HCT116 (cell line): ENCODE results near the gene ANKMY2. TPM values are rescaled to one million over a fixed set of nuclear protein-coding genes. Genes with fewer than 3 reads are reported as not detected.

Experiments
- ATAC-seq: fragments of 200-7000 bp; cut with Tn5 transposase; 2 replicates; pipeline ENCODE4 v1.9.1; 2020; ENCODE audit warnings: mild to moderate bottlenecking, moderate library complexity
- BruUV-seq: library from RNA; stranded (reverse); fragments of 400-500 nt; replicated peaks from 2 replicates; lab custom pipeline; 2021; lab: Mats Ljungman, UMichigan
- CTCF ChIA-PET: fragments of 300-600 bp; sonication (Branson Sonifier 250); formaldehyde crosslinking; loops from one replicate; lab custom pipeline; 2021; ENCODE audit warnings: antibody characterized with exemption; lab: Charles Lee
- POLR2A ChIA-PET: fragments of 300-600, 350-600 bp; sonication (Branson Sonifier 250); formaldehyde crosslinking; loops from one replicate; lab custom pipeline; 2021; ENCODE audit warnings: antibody characterized with exemption; lab: Charles Lee
- RAD21 ChIA-PET, 2 experiments: fragments of 300-600 bp; sonication (Branson Sonifier 250); formaldehyde crosslinking; loops; one replicate each; lab custom pipeline; 2023; ENCODE audit warnings: low total read pairs in 2 of 2; ENCODE audit not compliant: uncharacterized antibody in 2 of 2, unreplicated experiment in 2 of 2, low non-redundant PET in 1 of 2; lab: Charles Lee
- DNase-seq: peaks from one replicate; pipeline ENCODE4 v3.0.0-alpha.2; 2010; ENCODE audit warnings: low read depth, low spot score
- H2AFZ ChIP-seq: fragments of 200-600 bp; shearing (Covaris generic), sonication (generic); 2 replicates; pipeline ENCODE4 v1.6.1; 2017; ENCODE audit warnings: low read depth, mixed run types, mixed read lengths, antibody characterized with exemption, low read length; ENCODE audit not compliant: poor library complexity, severe bottlenecking
- H3K27ac ChIP-seq: 2 replicates; pipeline ENCODE4 v1.5.1; 2012; ENCODE audit warnings: low read depth, low read length
- H3K27me3 ChIP-seq: fragments of 200-600 bp; sonication (generic); 2 replicates; pipeline ENCODE4 v1.6.1; 2016; ENCODE audit warnings: mixed run types, low read length, mixed read lengths; ENCODE audit not compliant: insufficient read depth
- H3K36me3 ChIP-seq, 2 experiments: fragments of 200-500 bp in 1 of 2; fragments of 200-600 bp in 1 of 2; sonication (Bioruptor generic) in 1 of 2; sonication (generic) in 1 of 2; 2 replicates each; pipeline versions ENCODE4 v1.5.1 to v1.6.1; 2014 to 2016; ENCODE audit warnings: low read length in 2 of 2, inconsistent platforms in 1 of 2, mixed read lengths in 1 of 2, mixed run types in 1 of 2; ENCODE audit not compliant: insufficient read depth in 2 of 2, control insufficient read depth in 1 of 2
- H3K4me1 ChIP-seq, 2 experiments: fragments of 200-600 bp in 1 of 2; sonication (generic) in 1 of 2; 2 replicates each; pipeline versions ENCODE4 v1.5.1 to v1.6.1; 2012 to 2017; ENCODE audit warnings: low read length in 2 of 2, inconsistent platforms in 1 of 2, mild to moderate bottlenecking in 1 of 2, mixed read lengths in 1 of 2, mixed run types in 1 of 2, moderate library complexity in 1 of 2; ENCODE audit not compliant: insufficient read depth in 2 of 2, control insufficient read depth in 1 of 2
- H3K4me2 ChIP-seq: fragments of 200-600 bp; sonication (generic); 2 replicates; pipeline ENCODE4 v1.6.1; 2017; ENCODE audit warnings: mixed run types, low read length, mixed read lengths
- H3K4me3 ChIP-seq, 2 experiments: fragments of 200-600 bp in 1 of 2; sonication (generic) in 1 of 2; replicated peaks in 1 of 2; 2 replicates each; pipeline ENCODE4 v1.5.1; 2011 to 2016; ENCODE audit warnings: low read length in 2 of 2, control low read depth in 1 of 2, low read depth in 1 of 2, mild to moderate bottlenecking in 1 of 2, mixed read lengths in 1 of 2, mixed run types in 1 of 2
- H3K79me2 ChIP-seq: fragments of 200-600 bp; sonication (generic); 2 replicates; pipeline ENCODE4 v1.6.1; 2017; ENCODE audit warnings: mild to moderate bottlenecking, mixed run types, low read length, moderate library complexity, mixed read lengths; ENCODE audit not compliant: insufficient read depth
- H3K9ac ChIP-seq: fragments of 200-600 bp; sonication (generic); 2 replicates; pipeline ENCODE4 v1.6.1; 2016; ENCODE audit warnings: low read length, mixed read lengths
- H3K9me2 ChIP-seq: fragments of 200-600 bp; sonication (generic), shearing (Covaris generic); 2 replicates; pipeline ENCODE4 v1.6.1; 2017; ENCODE audit warnings: mixed run types, mild to moderate bottlenecking, moderate library complexity; ENCODE audit not compliant: insufficient read depth
- H3K9me3 ChIP-seq, 2 experiments: fragments of 200-500 bp in 1 of 2; fragments of 200-600 bp in 1 of 2; sonication (Bioruptor generic) in 1 of 2; sonication (generic) in 1 of 2; 2 replicates each; pipeline ENCODE4 v1.6.1; 2014 to 2017; ENCODE audit warnings: low read length in 2 of 2, mixed read lengths in 2 of 2, inconsistent platforms in 1 of 2, low read depth in 1 of 2, mild to moderate bottlenecking in 1 of 2, mixed run types in 1 of 2, moderate library complexity in 1 of 2; ENCODE audit not compliant: control insufficient read depth in 1 of 2, insufficient read depth in 1 of 2
- H4K20me1 ChIP-seq: fragments of 200-600 bp; sonication (generic), shearing (Covaris generic); 2 replicates; pipeline ENCODE4 v1.6.1; 2017; ENCODE audit warnings: mixed run types, mild to moderate bottlenecking, moderate library complexity; ENCODE audit not compliant: insufficient read depth
- CEBPB ChIP-seq: IDR thresholded peaks from 2 replicates; pipeline ENCODE4 v1.6.1; 2012; ENCODE audit warnings: low read depth
- CTCF ChIP-seq, 3 experiments: fragments of 200-600 bp in 1 of 3; sonication (generic) in 1 of 3; IDR thresholded peaks in 2 of 3; conservative IDR thresholded peaks in 1 of 3; 2 replicates each; pipeline ENCODE4 v1.5.1; 2012 to 2017; ENCODE audit warnings: low read depth in 2 of 3, low read length in 2 of 3, antibody characterized with exemption in 1 of 3, borderline replicate concordance in 1 of 3, control low read depth in 1 of 3, mild to moderate bottlenecking in 1 of 3, mixed read lengths in 1 of 3, mixed run types in 1 of 3, moderate library complexity in 1 of 3; ENCODE audit not compliant: insufficient read depth in 1 of 3
- EGR1 ChIP-seq: IDR thresholded peaks from 2 replicates; pipeline ENCODE4 v1.6.1; 2012; ENCODE audit warnings: low read depth
- ELF1 ChIP-seq: IDR thresholded peaks from 2 replicates; pipeline ENCODE4 v1.6.1; 2012; ENCODE audit warnings: low read depth, borderline replicate concordance
- EZH2phosphoT487 ChIP-seq: fragments of 200-600 bp; IDR thresholded peaks from 2 replicates; pipeline ENCODE4 v1.6.1; 2018; ENCODE audit warnings: antibody characterized with exemption, borderline replicate concordance
- FOSL1 ChIP-seq: IDR thresholded peaks from 2 replicates; pipeline ENCODE4 v1.6.1; 2012; ENCODE audit warnings: low read depth
- JUND ChIP-seq: IDR thresholded peaks from 2 replicates; pipeline ENCODE4 v1.6.1; 2012
- MAX ChIP-seq: IDR thresholded peaks from 2 replicates; pipeline ENCODE4 v1.6.1; 2012
- POLR2A ChIP-seq: IDR thresholded peaks from 2 replicates; pipeline ENCODE4 v1.7.0; 2011; ENCODE audit warnings: borderline replicate concordance; ENCODE audit not compliant: insufficient read depth, insufficient read length; ENCODE audit errors: extremely low read depth
- POLR2AphosphoS5 ChIP-seq: IDR thresholded peaks from 2 replicates; pipeline ENCODE4 v1.6.1; 2011; ENCODE audit warnings: mild to moderate bottlenecking, low read depth, low read length, moderate library complexity
- RAD21 ChIP-seq: IDR thresholded peaks from 2 replicates; pipeline ENCODE4 v1.6.1; 2012; ENCODE audit warnings: low read depth, mild to moderate bottlenecking
- SP1 ChIP-seq: IDR thresholded peaks from 2 replicates; pipeline ENCODE4 v1.6.1; 2012; ENCODE audit warnings: low read depth
- SRF ChIP-seq: IDR thresholded peaks from 2 replicates; pipeline ENCODE4 v1.6.1; 2012; ENCODE audit warnings: low read depth
- ZBTB33 ChIP-seq: IDR thresholded peaks from 2 replicates; pipeline ENCODE4 v1.6.1; 2011; ENCODE audit warnings: mild to moderate bottlenecking, low read length, moderate library complexity; ENCODE audit not compliant: insufficient replicate concordance; ENCODE audit errors: extremely low read depth
- ZNF274 ChIP-seq: fragments of 200-500 bp; sonication (Bioruptor generic); IDR thresholded peaks from 2 replicates; pipeline ENCODE4 v1.6.1; 2014; ENCODE audit warnings: mild to moderate bottlenecking, low read depth, low read length, inconsistent platforms
- intact Hi-C: fragments of 100-400 bp; cut with micrococcal nuclease; formaldehyde crosslinking; loops from 2 replicates; pipeline ENCODE4 v1.10.0; 2022
- total RNA-seq: library from RNA; stranded (reverse); gene quantifications from one replicate; pipeline ENCODE4 v1.2.1, GENCODE V29; 2021; ENCODE audit not compliant: unreplicated experiment

The ANKMY2 gene
- total RNA-seq, 1 experiment from 2014 or later = 24.9 TPM

- no peak for TF ChIP-seq MAX
- no peak for TF ChIP-seq POLR2A
- TF ChIP-seq EGR1 = no peak
- TF ChIP-seq CTCF (IDR thresholded peaks at IDR 0.05 in 2 of 3, conservative IDR thresholded peaks at IDR 0.05 in 1 of 3; ENCODE audit: borderline replicate concordance in 1 of 3, insufficient read depth in 1 of 3, low read depth in 2 of 3, low read length in 2 of 3) = no peak
These were observed 26.3 kb upstream of the ANKMY2 start (continued) for GRCh38 chr7:16671811-16672210.

- DNase-seq (no peak), ATAC-seq (no peak)
- Histone ChIP-seq H4K20me1 (no peaks in the 10 kb centered on the region), H3K27ac (no peak overlapping the region), H3K9ac (no peak overlapping the region), H2AFZ (no peak overlapping the region), H3K4me2 (no peak overlapping the region), H3K4me3 (no peak overlapping the region), H3K9me2 (no peaks in the 10 kb centered on the region), H3K4me1 (peaks cover 11 to 38% of the 10 kb centered on the region in 2 experiments), H3K9me3 (no peaks in the 10 kb centered on the region), H3K79me2 (peaks cover 79% of the 10 kb centered on the region), H3K36me3 (peaks cover 6 to 31% of the 10 kb centered on the region in 2 experiments)
- ChIA-PET POLR2A (no interaction called here), RAD21 (no interaction called here), CTCF (no interaction called here)
- BruUV-seq = no TSS peak
- intact Hi-C loops = no loop called here
- no peak for TF ChIP-seq CEBPB
- no peak for TF ChIP-seq JUND
- no peak for TF ChIP-seq FOSL1
- TF ChIP-seq EGR1 = no peak
- no peak for TF ChIP-seq SP1
- no peak for TF ChIP-seq ZNF274
- no peak for TF ChIP-seq ELF1
- no peak for TF ChIP-seq ZBTB33
- no peak for TF ChIP-seq POLR2AphosphoS5
- TF ChIP-seq SRF = no peak
- TF ChIP-seq RAD21 = no peak
- no peak for TF ChIP-seq CTCF (IDR thresholded peaks at IDR 0.05 in 2 of 3, conservative IDR thresholded peaks at IDR 0.05 in 1 of 3; ENCODE audit: borderline replicate concordance in 1 of 3, insufficient read depth in 1 of 3, low read depth in 2 of 3, low read length in 2 of 3)
- no peak for TF ChIP-seq POLR2A
- TF ChIP-seq EZH2phosphoT487 = no peak
- TF ChIP-seq, all 23 proteins: peak for 0
- H3K27me3 ChIP-seq = no peaks in the 10 kb centered on the region
These were observed 25.3 kb upstream of the ANKMY2 start for GRCh38 chr7:16670731-16671344.
